Left kidney (tissue), 2 donors: ENCODE measurements around the gene HK1. TPM values are rescaled to one million over a fixed set of nuclear protein-coding genes. Genes with fewer than 3 reads are reported as not detected.
"Not testable (repeated sequence)": the region's sequence is repeated elsewhere in the genome, so short reads cannot be mapped to it uniquely, and the experiment has no call there.

Source experiments
- DNase-seq: peaks from one replicate; pipeline ENCODE4 v3.0.0-alpha.2; 2013
- polyA plus RNA-seq: library from polyadenylated mRNA; unstranded; fragments of 120-200 nt; gene quantifications from one replicate; pipeline ENCODE4 v1.2.1, GENCODE V29; 2013; ENCODE audit not compliant: insufficient read length

HK1 gene
- polyA plus RNA-seq, 1 donor = 51.3 TPM

DNA sequence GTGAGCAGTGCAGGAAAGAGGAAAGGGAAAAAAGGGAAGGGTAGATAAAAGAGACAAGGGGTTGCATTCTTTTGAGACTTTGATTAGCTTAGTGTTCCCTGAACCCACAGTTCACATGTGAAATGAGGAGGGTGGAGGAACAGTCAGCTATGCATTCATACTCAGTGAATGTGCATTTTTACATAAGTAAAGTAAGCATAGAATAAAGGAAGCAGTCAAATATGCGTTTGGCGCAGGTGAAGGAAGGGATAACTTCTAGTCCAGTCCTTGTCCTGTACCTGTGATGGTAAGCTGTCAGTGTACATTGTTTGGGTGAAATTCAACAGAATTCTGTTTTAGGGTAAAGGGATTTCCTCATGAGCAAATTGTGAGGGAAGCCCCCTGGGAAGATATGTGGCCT lies 28.1 kb downstream of the HK1 start:
- no peak for DNase-seq

DNA sequence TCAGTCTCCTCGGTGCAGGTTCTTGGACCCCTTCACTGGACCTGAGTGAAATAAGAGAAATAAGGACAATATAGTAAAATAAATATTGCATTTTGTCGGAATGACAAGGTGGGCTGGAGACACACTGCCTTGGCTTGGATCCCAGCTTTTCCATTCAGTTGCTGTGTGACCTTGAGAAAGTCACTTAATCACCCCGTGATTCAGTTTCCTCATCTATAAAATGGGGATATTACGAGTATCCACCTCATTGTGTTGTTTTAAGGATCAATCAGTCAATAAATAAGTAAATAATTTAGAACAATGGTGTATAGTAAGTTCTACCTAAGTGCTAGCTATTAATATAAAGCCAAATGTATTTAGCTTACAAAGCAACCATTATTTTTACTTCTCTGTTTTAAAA lies 29.1 kb downstream of the HK1 start:
- DNase-seq = no peak

DNA sequence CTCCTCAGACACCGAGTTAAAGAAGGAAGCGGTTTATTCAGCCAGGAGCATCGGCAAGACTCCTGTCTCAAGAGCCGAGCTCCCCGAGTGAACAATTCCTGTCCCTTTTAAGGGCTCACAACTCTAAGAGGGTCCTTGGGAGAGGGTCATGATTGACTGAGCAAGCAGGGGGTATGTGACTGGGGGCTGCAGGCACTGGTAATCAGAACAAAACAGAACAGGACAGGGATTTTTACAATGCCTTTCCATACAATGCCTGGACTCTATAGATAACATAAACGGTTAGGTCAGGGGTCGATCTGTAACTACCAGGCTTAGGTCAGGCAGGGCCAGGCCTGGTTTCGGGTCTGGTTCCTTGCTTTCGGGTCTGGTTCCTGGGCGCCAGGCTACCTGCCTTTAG lies 30.0 kb downstream of the HK1 start:
- DNase-seq = not testable (repeated sequence)

- no peak for DNase-seq
Measured at GRCh38 chr10:69311309-69311708, 33.0 kb downstream of the HK1 start.

GRCh38 chr10:69312528-69312927 lies 34.2 kb downstream of the HK1 start:
- DNase-seq = no peak

GRCh38 chr10:69315100-69315542 lies 36.8 kb downstream of the HK1 start:
- DNase-seq = no peak

DNA sequence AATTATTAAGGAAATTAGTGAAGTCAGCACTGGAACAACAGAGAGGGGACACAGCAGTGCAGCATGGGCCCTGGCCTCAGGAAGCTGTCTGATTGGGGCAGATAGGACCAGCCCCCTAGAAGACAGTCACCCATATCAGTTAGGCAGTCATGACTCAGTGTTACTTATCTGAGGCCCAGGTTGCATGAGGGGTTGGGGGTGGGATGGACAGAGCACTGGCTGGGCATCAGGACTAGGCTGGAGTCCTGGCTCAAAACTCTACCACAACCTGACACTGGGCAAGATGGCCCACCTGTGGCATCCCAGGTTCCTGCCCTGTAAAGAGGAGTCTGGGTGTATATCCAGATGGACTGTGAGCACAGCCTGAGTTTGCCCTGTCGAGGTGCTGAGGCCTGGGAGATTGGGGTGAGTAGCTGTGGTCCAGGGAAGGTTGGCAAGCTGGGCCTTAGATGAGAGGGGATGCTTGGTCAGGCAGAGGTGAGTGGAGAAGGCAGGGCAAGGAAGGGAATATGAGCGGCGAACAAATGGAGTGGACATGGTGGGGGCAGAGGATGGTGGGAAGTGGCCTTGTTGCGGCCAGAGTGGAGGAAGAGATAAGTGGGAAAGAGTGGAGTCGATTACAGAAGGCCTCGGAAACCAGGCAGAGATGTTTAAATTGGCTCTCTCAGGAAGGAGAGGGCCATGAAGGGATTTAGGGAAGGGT lies 37.5 kb downstream of the HK1 start:
- DNase-seq = no peak

- DNase-seq = no peak
Measured at GRCh38 chr10:69316313-69317059, 38.2 kb downstream of the HK1 start.

- DNase-seq = no peak
Measured at GRCh38 chr10:69317175-69317604, 38.9 kb downstream of the HK1 start.

- DNase-seq = no peak
Measured at GRCh38 chr10:69317626-69318105, 39.4 kb downstream of the HK1 start.

DNA sequence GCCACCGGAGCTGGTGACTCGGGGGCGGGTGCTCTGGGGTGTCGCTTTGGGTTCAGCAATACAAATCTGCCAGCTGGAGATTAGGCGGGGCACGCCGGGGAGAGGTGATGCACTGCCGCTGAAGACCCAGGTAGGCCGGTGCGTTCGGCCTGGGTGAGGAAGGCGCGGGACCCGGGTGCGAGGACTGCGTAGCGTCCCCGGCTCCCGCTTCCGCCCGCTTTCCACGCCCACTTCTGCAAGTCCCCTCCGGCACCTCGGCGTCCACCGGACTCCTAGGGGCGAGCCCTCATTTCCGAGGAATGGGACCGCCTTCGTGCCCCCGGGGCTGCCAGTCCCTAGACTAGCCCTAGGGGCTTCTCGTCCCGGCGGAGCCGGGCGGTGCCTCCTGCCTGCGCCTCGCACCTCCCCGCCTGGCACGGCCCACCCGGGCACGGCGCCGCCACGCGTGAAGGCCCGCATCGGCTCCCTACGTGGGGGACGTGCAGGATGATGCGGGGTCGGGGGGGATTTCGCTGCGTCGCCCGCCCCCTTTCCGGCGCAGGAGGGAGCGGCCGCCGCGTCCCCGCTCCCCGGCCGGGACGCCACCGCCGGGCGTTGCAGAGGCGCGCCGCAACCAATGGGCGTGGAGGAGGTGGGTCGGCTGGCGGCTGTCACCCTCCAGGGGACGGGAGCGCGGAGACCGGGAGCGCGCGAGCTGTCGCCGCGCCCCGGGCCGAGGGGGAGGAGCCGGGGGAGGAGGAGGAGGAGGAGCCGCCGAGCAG lies 40.0 kb downstream of the HK1 start:
- DNase-seq = peak; percentile 89

- peak; percentile 56 for DNase-seq
Measured at GRCh38 chr10:69318867-69319727, 40.8 kb downstream of the HK1 start.

GRCh38 chr10:69319841-69320316 lies 41.6 kb downstream of the HK1 start:
- no peak for DNase-seq

DNA sequence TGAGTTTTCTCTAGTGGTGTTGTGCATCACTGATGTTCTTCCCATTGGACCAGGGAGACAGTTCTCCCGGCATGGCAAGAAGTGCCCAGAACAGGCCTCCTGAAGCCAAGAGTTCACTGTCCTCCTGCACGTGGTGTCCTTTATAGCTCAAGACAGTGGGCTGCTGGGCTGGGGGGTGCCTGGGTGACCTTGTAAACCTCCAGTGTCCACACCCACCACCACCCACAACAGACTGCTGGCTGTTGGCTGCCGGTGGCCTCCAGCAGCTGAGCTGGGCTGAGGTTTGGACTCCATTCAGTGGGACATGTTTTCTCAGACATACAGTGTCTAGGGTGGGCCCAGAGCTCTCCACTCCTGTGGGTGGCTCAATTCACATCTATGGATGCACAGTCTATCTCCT lies 42.2 kb downstream of the HK1 start:
- no peak for DNase-seq

DNA sequence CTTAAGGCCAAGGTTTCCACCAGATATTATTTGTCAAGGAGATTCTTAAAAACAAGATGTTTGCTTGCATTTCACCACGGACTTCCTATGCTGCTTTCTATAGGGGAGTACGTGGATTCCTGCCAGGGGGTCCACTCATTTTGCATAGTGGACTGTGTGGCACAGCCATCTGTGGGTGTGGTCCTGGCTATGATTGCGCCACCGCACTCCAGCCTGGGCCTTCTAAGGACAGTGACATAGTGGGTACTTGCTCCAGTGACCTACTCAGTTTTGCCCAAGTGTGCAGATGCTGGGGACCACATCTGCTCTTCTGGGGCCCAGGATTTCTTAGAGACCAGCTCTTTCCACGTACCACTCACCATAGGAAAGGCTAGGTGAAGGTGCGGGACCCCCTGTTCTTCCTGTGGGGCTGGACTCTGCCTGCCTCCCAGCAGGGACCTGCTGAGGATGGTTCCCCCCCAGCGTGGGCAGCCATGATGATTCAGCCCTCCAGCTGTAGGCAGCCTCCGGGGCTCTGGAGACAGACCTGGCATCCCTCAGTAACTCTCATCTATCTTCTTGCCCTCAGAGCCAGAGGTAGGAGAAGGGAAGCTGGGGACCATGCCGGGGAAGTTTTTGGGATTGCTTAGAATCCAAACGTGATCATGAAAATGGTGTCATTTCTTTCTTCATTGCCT lies 42.9 kb downstream of the HK1 start:
- DNase-seq = no peak

DNA sequence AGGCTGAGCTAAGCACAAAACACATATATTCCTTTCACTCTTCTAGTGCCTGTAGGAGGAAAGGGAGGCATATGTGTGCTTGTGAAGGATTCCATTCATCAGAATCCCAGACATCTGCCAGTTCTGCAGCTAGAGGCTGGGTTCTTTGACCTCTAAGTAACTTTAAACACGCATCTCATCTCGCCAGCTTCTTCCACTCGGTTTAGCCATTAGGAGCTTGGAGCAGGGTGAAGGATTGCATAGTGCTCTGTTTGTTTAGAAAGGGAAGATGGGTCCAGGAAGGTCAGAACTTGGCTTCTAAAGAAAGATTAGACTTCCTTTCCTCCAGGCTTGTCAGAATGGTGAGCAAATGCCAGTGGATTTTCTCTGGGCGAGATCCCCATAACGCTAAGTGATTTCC lies 43.6 kb downstream of the HK1 start:
- DNase-seq = no peak

GRCh38 chr10:69322346-69322745 lies 44.0 kb downstream of the HK1 start:
- DNase-seq = not testable (repeated sequence)

DNA sequence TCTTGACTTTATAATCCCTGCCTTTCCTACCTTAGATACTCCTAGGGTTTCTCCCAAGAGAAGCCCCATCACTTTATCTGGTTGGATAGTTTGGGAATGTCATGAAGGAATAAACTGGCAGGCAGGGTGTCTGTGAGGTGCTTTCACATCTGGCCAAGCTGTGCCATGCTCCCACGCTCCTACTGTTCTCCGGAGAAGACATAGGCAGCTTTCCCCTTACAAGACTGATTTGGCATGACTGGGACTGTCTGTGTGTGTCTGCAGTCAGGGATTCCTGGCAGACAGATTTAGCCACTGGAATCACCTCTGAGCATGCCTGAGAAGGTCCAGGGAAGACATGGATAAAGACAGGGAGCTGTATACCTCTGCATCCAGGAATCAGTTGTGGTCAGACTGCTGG lies 45.3 kb downstream of the HK1 start:
- no peak for DNase-seq

GRCh38 chr10:69324583-69324982 lies 46.3 kb downstream of the HK1 start:
- DNase-seq = no peak

DNA sequence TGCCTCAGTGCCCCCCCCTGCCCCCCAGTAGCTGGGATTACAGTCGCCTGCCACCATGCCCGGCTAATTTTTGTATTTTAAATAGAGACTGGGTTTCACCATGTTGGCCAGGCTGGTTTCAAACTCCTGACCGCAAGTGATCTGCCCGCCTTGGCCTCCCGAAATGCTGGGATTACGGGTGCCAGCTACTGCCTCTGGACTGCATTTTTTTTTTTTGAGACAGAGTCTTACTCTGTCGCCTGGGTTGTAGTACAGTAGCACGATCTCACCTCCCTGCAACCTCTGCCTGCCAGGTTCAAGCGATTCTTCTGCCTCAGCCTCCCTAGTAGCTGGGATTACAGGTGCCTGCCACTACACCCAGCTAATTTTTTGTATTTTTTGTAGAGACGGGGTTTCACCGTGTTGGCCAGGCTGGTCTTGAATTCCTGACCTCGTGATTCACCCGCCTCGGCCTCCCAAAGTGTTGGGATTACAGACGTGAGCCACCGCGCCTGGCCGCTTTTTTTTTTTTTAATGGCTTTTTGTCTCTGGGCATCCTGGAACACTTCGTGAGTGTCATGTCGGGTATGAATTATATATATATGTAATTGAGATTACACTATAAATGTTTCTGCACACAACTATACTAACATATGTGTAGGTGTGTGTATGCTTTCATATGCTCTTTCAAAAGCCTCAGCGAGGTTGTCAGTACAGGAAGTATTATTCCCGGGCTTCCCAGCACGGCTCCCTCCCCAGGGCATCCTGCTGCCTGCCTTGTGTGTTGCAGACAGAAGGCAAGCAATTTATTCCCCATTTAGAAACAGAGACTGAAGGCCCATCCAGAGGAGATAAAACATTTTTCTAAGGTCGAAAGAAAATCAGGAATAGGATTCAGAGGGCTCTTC lies 47.6 kb downstream of the HK1 start:
- DNase-seq = not testable (repeated sequence)
